NB4 (cell line): ENCODE measurements around the gene DCAF6.
A peak's percentile ranks its signal among the peaks of the same experiment; 100 is the strongest.

Source experiments
- DNase-seq: peaks from one replicate; pipeline ENCODE4 v3.0.0; 2010; ENCODE audit warnings: low read depth
- H3K4me3 ChIP-seq: one replicate; pipeline ENCODE4 v1.5.1; 2011; ENCODE audit warnings: mild to moderate bottlenecking, low read depth, low read length, moderate library complexity
- CTCF ChIP-seq: IDR thresholded peaks from one replicate; pipeline ENCODE4 v1.5.1; 2012; ENCODE audit warnings: low read depth, low read length
- MAX ChIP-seq: IDR thresholded peaks from 2 replicates; pipeline ENCODE4 v1.6.1; 2011; ENCODE audit warnings: low read depth, low read length
- MYC ChIP-seq: IDR thresholded peaks from 2 replicates; pipeline ENCODE4 v1.6.1; 2011; ENCODE audit warnings: low read depth, low read length
- POLR2A ChIP-seq: IDR thresholded peaks from 2 replicates; pipeline ENCODE4 v1.6.1; 2011; ENCODE audit warnings: mild to moderate bottlenecking; ENCODE audit not compliant: insufficient read length; ENCODE audit errors: extremely low read depth

Gene DCAF6

GRCh38 chr1:167983797-167984420, 47.4 kb downstream of the DCAF6 start:
- no peak overlapping the region for H3K4me3 ChIP-seq
- TF ChIP-seq CTCF (no peak), POLR2A (no peak), MAX (no peak), MYC (no peak)
- DNase-seq: no peak

DNA sequence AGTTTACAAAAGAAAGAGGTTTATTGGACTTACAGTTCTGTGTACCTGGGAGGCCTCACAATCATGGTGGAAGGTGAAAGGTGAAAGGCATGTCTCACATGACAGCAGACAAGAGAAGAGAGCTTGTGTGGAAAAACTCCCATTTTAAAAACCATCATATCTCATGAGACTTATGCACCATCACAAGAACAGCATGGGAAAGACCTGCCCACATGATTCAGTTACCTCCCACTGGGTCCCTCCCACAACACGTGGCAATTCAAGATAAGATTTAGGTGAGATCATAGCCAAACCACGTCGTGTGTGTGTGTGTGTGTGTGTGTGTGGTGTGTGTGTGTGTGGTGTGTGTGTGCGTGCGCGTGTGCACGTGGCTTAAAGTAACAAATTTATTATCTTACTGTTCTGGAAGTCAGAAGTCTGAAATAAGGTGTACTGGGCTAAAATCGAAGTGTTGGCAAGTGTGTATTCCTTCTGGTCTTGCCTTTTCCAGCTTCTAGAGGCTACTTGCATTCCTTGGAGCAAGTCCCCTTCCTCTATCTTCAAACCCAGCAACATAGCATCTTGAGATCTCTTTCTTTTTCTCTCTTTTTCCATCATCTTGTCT, 48.5 kb downstream of the DCAF6 start:
- peak; percentile 4 for DNase-seq

GRCh38 chr1:167987174-167987573, 50.7 kb downstream of the DCAF6 start:
- DNase-seq: no peak
- TF ChIP-seq MYC (no peak), MAX (no peak), POLR2A (no peak), CTCF (no peak)
- no peak overlapping the region for H3K4me3 ChIP-seq

More for the DNA sequence above, 48.5 kb downstream of the DCAF6 start:
- no peak for TF ChIP-seq MAX
- TF ChIP-seq MYC: no peak
- TF ChIP-seq POLR2A: no peak
- no peak for TF ChIP-seq CTCF
- H3K4me3 ChIP-seq: no peak overlapping the region

DNA sequence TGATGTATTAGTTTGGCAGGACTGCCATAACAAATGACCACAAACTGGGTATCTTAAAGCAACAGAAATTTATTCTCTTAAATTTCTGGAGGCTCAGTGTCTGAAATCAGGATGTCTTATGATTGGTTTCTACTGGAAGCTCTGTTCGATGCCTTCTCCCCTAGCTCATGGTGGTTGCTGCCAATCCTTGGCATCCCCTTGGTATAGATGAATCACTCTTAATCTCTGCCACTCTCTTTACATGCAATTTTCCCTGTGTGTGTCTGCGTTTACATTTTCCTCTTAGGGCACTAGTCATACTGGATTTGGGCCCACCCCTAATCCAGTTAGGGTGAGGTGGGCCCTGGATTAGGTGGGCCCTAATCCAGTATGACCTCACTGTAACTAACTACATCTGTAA, 55.1 kb downstream of the DCAF6 start:
- no peak overlapping the region for H3K4me3 ChIP-seq
- DNase-seq: no peak

DNA sequence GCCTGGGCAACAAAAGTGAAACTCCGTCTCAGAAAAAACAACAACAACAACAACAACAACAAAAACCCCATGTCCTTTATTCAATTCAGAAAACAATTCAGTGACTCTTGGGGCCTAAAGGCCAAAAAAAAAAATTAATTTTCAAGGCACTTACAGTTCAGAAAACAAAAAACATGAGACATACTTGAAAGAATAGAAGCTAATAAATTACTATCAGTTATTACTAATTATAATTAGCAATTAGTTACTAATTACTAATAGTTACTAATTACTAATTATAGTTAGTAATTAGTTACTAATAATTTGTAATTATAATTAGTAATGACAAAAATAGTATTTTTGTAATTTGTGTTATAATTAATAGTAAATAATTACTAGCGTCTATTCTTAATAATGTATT, 57.2 kb downstream of the DCAF6 start:
- no peak overlapping the region for H3K4me3 ChIP-seq
- TF ChIP-seq CTCF (no peak), MYC (no peak), MAX (no peak)
- no peak for DNase-seq

More for the DNA sequence above, 55.1 kb downstream of the DCAF6 start:
- TF ChIP-seq MYC (no peak), POLR2A (no peak), CTCF (no peak)
